Measurements from ENCODE around the gene KRT9.

GRCh38 chr17:41532947-41533570 is 38.8 kb downstream of the KRT9 start:
- TF ChIP-seq RERE (CRISPR knock-in tag; IDR thresholded peaks at IDR 0.05; ENCODE audit: borderline replicate concordance) (no peak), ZNF274 (IDR thresholded peaks at IDR 0.05; ENCODE audit: borderline replicate concordance, low read depth, low read length) (no peak), SP1 (CRISPR knock-in tag; IDR thresholded peaks at IDR 0.05) (no peak), HNRNPK (IDR thresholded peaks at IDR 0.05; ENCODE audit: low read depth, low read length, poor library complexity, severe bottlenecking) (no peak), TBP (optimal IDR thresholded peaks at IDR 0.05; ENCODE audit: low read depth, low read length) (no peak)
